Hepatocyte (in vitro differentiated cells): ENCODE measurements around the gene AP5S1.

Source experiments
- CTCF ChIP-seq: fragments of 200-600 bp; sonication (generic); IDR thresholded peaks from 2 replicates; pipeline ENCODE4 v1.5.1; 2016; ENCODE audit warnings: antibody characterized with exemption, mild to moderate bottlenecking; ENCODE audit not compliant: poor library complexity
- EZH2phosphoT487 ChIP-seq: fragments of 200-600 bp; sonication (generic); IDR thresholded peaks from one replicate; pipeline ENCODE4 v1.6.1; 2018; ENCODE audit warnings: antibody characterized with exemption, mild to moderate bottlenecking, low read depth, moderate library complexity; ENCODE audit not compliant: unreplicated experiment, severe bottlenecking

DNA sequence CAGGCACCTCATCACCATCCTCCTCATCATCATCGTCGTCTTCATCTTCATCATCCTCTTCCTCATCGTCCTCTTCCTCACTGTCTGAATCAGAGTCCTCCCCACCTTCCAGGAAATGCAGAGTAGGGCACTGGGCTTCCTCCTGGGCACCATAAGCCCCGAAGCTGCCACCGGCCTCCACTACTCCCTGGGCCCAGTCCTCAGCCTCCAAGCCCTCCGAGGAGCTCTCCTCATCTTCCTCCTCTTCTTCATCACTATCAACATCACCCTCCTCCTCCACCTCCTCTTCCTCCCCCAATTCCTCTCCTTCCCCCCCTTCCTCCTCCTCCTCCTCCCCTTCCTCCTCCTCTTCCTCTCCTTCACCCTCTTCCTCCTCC lies 35.5 kb upstream of the AP5S1 start:
- TF ChIP-seq CTCF (no peak), EZH2phosphoT487 (no peak)
